ENCODE measurements around the gene CSAG2.
"Not testable (repeated sequence)": the region's sequence is repeated elsewhere in the genome, so short reads cannot be mapped to it uniquely, and the experiment has no call there.

DNA sequence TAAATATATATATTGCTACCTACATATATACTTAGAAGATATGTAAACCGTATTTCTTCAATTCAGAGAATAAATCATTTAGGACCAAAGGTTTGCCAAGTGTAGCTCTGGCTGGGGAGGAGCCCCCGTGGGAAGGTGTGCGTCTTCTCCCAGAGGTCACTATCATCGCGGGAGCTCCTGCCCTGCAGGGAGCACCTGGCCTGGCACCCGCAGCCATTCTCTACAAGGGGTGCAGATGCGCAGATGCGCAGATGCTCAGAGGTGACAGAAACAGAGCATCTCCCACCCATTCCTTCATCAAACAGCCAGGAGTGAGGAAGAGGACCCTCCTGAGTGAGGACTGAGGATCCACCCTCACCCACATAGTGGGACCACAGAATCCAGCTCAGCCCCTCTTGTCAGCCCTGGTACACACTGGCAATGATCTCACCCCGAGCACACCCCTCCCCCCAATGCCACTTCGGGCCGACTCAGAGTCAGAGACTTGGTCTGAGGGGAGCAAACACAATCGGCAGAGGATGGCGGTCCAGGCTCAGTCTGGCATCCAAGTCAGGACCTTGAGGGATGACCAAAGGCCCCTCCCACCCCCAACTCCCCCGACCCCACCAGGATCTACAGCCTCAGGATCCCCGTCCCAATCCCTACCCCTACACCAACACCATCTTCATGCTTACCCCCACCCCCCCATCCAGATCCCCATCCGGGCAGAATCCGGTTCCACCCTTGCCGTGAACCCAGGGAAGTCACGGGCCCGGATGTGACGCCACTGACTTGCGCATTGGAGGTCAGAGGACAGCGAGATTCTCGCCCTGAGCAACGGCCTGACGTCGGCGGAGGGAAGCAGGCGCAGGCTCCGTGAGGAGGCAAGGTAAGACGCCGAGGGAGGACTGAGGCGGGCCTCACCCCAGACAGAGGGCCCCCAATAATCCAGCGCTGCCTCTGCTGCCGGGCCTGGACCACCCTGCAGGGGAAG is 5.0 kb upstream of the CSAG2 start, which contains the start of gene MAGEA2B:
- TF ChIP-seq CTCF (IDR thresholded peaks at IDR 0.05; ENCODE audit: poor library complexity); EZH2 (IDR thresholded peaks at IDR 0.05; ENCODE audit: borderline replicate concordance): not testable (repeated sequence)
